HG03095 (cell line): ENCODE measurements around the gene GCGR.
"Not testable (repeated sequence)": the region's sequence is repeated elsewhere in the genome, so short reads cannot be mapped to it uniquely, and the experiment has no call there.

Experiments
- ATAC-seq: cut with Tn5 transposase; IDR thresholded peaks from one replicate; pipeline ENCODE4 v1.9.1; 2021; ENCODE audit warnings: moderate library complexity; ENCODE audit not compliant: unreplicated experiment

The GCGR gene

DNA sequence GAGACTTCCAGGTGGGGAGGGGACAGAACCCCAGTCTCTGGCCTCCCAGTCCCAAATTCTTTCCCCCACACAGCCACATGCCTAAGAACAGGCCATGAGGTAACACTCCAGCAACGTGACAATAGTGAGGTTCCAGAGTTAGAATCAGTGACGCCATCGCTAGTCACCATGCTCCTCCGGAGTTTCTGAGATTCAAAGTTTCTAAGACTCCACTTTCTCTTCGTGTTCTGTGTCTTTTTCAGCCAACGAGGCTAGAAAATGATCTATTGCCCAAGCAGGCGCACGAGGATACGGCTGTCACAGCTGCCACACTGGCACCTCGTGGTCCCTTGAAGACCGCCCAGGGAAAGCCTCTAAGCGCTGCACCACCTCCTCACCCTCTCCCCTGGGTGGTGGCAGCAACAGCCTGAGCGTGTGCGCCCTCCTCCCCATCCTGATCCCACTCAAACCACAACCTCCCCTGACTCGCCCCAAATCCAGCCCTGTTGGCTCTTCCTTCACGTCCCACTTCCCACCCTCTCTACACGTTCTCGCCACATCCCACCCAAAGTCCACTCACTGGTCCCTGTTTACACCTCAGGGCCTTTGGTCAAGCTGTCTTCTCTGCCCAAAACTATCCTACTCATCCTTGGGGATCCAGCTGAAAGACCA is 28.1 kb downstream of the GCGR start:
- ATAC-seq = no peak

DNA sequence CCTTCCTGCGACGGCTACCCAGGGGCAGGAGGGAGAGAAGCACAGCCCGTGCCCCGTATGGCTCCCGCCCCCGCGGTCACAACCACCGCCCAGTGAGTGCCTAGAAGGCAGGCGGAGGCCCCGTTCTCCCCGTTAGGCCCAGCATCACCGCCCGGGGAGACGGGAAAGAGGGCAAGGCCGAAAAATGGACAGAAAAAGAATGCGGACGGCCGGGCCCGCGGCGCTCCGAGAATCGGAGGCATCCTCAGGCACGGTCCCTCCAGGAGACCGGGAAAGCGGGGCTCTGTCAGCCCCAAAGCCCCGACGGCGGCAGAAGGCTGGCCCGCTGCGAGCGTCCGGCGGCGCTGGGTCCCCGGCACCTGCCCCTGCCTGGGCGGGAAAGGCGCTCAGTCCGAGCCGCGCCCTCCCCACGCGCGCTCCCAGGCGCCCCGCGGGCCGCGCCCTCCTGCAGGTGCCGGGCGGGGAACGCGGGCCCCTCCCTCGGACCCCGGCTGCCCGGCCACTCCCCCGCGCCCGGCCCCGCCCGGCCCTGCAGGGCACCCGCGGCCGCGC is 28.7 kb downstream of the GCGR start:
- ATAC-seq = peak; percentile 61

DNA sequence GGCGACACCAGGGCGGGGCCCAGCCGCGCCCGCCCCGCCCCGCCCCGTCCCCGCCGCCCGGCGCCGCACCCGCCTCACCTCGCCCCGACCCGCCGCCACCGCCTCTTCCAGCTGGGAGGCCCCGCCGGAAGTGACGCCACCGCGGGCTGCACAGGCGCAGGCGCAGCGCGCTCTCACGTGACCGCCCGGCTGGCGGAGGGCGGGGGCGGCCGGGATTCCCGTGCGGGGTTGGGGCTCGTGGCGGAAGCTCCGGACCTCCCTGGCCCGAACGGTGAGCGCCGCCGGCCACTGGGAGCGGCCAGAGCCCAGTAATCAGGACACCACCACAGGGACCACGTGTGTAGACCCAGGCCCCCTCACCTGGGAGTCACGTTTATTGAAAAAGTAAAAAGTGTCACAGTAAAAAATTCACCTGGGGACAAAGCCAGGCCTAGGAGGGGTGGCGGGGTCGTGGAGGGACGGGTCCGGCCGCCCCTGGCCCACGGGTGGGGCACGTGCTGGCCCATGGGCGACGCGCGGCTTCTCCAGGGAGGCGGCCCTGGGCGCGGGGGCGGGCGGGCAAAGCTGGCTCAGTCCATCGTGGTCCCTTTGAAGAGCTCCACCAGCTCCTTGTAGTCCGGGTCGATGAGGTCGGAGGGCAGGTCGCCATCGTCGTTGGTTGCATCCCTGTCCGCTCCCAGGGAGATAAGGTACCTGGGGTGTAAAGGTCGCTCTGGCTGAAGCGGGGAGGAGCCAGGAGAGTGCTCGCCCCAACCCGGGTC is 29.4 kb downstream of the GCGR start, which contains the start of gene MCRIP1:
Gene MCRIP1 (minus strand): TSS at position 132 of the 761 bp plus-strand sequence. CDS start 8,785 bp downstream, outside the sequence.
- peak; percentile 8 for ATAC-seq

- ATAC-seq = peak; percentile 3
Measured at GRCh38 chr17:81833921-81834830, 30.2 kb downstream of the GCGR start.

DNA sequence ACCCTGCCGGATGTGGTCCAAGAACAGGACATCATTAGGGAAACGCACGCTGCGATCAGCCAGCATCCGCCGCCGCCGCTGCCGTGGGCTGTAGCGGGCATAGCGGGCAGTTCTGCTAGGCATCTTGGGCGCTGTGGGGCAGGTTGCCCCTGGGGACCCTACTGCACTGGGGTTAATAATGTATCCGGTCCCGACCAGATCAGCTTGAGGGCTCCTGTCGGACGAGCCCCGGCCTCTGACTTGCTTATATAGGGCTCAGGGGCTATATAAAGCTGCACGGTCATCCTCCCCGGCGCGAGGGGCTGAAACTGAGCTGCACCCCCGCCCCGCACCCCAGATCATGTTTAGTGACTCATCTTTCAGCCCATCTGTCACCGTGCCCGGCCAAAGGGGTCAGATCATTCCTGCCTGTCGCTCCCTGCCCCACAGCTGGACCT is 30.9 kb downstream of the GCGR start, which contains the start of gene PPP1R27:
Gene PPP1R27 (minus strand): TSS at position 220 of the 437 bp plus-strand sequence. CDS start 97 bp downstream, at position 123.
- no peak for ATAC-seq

GRCh38 chr17:81837641-81838040 is 33.7 kb downstream of the GCGR start:
- ATAC-seq = no peak

GRCh38 chr17:81838753-81839255 is 34.9 kb downstream of the GCGR start:
- no peak for ATAC-seq

- no peak for ATAC-seq
Measured at GRCh38 chr17:81839301-81839700, 35.4 kb downstream of the GCGR start.

- not testable (repeated sequence) for ATAC-seq
Measured at GRCh38 chr17:81840059-81840458, 36.1 kb downstream of the GCGR start.

DNA sequence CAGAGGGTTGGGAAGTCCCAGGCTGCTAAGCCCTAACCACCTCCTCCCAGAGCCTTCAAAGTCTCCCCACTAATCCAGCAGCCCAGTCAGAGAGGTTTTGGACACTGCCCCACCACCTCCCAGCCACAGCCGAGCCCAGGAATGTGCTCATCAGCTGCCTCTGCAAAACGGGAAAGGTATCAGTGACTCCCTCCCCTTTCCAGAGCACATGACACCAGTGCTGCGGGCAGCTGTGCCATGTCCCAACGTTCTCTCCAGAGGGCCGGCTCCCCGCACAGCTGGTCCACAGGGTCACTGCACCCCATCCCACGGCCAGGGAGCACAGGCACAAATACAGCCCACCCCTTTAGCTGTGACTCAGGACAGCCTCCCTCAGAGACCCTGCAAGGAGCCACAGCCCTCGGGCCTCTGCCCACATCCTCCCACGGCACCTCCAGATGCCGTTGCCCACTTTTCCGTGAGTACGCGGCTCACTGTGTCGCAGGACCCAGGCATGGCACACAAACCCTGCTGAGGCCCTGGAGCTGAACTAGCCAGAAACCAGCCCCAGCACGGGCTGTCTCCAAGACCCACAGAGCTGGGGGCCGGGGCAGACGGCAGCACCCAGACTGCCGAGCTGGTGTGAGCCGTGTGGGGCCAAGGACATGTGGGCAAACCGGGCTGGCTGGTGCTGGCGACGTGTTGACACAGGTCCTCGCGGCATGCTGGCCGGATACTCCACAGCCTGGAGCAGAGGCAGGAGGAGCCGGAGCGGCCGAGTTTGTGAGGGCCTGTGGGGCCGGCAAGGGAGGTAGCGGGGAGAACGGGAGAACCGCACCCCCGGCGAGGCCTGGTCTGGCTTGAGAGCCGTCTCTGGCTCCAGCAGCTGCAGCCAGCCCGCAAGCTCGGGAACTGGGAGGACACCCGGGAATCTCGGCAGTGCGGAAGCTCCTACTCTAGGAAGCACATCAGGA is 37.2 kb downstream of the GCGR start:
- no peak for ATAC-seq

DNA sequence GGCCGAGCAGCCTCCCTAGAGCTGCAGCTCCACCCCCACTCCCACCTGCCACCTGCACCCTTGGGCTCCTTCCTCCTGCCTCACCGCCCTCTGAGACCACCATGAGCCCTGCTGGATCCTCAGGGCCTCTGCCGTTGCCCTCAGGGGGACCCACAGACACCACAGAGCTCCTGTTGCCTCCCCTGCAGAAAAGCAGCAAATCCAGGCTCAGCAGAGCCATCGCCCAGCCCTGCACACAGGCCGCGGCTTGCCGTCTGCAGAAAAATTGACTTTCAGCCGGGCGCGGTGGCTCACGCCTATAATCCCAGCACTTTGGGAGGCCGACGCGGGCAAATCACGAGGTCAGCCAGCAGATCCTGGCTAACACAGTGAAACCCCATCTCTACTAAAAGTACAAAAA is 37.9 kb downstream of the GCGR start:
- ATAC-seq = no peak

DNA sequence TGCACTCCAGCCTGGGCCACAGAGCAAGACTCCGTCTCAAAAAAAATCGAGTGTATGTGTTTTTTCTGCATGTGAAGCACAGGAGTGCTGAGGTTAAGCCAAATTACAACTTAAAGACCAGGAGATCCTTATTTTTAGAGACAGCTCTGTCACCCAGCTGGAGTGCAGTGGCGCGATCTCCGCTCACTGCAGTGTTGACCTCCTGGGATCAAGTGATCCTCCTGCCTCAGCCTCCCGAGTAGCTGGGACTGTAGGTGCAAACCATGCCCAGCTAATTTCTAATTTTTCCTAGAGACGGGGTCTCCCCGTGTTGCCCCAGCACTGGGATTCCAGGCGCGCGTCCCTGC is 38.4 kb downstream of the GCGR start:
- no peak for ATAC-seq

DNA sequence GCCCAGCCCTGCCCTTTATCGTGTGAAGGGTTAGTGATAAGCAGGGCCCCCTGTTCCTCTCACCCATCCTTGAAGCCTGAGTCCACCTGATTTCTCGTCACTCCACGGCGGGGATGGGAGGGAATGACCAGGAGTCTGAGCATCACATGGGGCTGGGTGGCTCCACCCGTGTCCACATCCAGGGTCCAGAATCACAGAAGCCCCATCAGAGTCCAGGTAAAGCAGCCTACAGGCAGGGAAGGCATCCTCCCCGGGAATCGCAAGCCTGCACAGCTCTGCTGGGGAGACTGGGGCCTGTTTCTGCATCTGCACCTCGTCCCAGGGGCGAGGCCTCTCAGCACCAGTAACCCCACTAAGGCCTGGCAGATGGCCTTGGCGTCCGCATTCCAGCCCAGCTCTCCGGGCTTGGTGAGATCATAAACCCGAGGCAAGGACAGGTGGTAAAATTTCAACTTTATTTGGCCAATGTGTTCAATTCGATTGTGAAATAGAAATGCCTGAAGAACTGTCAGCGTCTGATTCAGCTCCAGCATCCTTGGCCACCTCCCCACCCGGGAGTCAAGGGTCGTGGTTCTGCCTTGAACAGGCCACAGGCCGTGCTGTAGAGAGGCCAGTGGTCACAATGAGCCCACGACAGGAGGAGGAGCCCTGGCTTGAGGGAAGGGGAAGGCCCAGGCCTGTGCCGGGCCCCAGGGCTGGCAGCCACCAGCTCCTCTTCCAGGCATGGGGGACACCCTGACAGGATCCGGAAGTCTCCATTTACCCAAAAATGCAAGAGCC is 39.0 kb downstream of the GCGR start:
- ATAC-seq = no peak

DNA sequence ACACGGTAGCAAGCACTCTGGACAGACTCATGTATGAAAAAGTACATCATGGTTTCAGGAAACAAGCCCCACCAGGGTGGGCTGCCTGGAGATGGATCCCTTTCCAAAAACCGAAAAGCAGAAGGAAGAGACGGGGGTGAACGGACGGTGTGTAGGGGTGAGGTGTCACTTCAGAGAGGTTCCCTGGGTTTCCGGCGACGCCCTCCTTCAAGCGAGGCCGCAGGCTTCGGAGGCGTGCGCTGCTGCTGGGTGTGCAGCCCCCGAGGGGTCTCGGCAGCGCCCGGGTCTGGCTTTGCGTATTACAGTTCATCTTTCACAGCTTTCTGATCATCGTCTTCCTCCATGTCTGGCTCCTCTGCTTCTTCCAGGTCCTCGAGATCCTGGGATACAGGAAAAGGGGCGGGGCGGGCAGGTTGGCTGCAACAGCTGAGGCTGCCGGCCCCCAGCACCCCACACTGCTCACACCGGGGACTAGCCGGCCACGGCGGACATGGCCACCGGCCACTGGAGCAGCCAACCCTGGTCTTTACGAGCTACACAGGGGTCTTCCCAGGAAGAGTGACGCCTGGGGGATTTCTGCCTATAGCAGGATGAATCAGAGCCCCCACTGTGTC is 39.9 kb downstream of the GCGR start:
- no peak for ATAC-seq

- no peak for ATAC-seq
Measured at GRCh38 chr17:81844327-81844851, 40.4 kb downstream of the GCGR start.

GRCh38 chr17:81844887-81845286 is 40.9 kb downstream of the GCGR start:
- ATAC-seq = no peak

DNA sequence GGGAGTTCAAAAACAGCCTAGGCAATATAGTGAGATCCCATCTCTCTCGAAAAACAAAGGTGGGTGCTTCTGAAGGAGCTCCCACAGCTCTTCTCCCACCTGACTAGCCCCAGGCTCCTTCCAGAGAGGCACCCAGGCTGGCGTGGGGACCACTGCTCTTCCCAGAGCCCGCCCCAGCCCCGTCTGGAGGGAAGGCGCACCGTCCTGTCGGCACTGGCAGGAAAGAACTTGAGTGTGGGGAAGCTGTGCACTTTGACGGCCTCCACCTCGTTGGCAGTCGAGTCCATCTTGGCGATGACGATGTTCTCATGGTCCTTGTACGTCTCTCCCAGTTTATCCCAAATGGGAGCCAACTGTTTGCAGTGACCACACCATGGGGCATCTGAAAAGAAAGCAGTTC is 41.4 kb downstream of the GCGR start:
- ATAC-seq = no peak
